Body of pancreas (tissue), 4 donors: ENCODE results near the gene CDHR5. TPM values are rescaled to one million over a fixed set of nuclear protein-coding genes. Genes with fewer than 3 reads are reported as not detected.
A peak's percentile ranks its signal among the peaks of the same experiment; 100 is the strongest.

Source experiments
- ATAC-seq: fragments of 150-250 bp; one replicate; pipeline ENCODE4 v1.9.1; 2016
- DNase-seq, 4 donors: peaks; one replicate each; pipeline ENCODE4 v3.0.0-alpha.2; 2019
- H3K27ac ChIP-seq, 4 donors: fragments of 200-600 bp; sonication (generic); 1 replicate in 3 of 4; 2 replicates in 1 of 4; pipeline versions ENCODE4 v1.5.1 to v1.6.1; 2016 to 2019; ENCODE audit warnings: mild to moderate bottlenecking in 1 of 4, mixed read lengths in 1 of 4, moderate library complexity in 1 of 4
- H3K27me3 ChIP-seq, 2 donors: fragments of 200-600 bp; sonication (generic); one replicate each; pipeline ENCODE4 v1.6.0; 2016; ENCODE audit warnings: mild to moderate bottlenecking in 1 of 2
- H3K36me3 ChIP-seq, 2 donors: fragments of 200-600 bp; sonication (generic); replicated peaks in 1 of 2; 2 replicates each; pipeline ENCODE4 v1.5.1; 2016; ENCODE audit warnings: low read depth in 2 of 2; ENCODE audit not compliant: insufficient read depth in 1 of 2
- H3K4me1 ChIP-seq: fragments of 200-600 bp; sonication (generic); one replicate; pipeline ENCODE4 v1.6.0; 2016
- H3K4me3 ChIP-seq, 2 donors: fragments of 200-600 bp; sonication (generic); 1 replicate in 1 of 2; 2 replicates in 1 of 2; pipeline ENCODE4 v1.5.1; 2016 to 2019
- H3K9me3 ChIP-seq, 3 donors: fragments of 200-600 bp; sonication (generic); 1 replicate in 2 of 3; 2 replicates in 1 of 3; pipeline ENCODE4 v1.5.1; 2016
- POLR2A ChIP-seq, 3 donors: fragments of 450-650 bp; IDR thresholded peaks; one replicate each; pipeline ENCODE4 v1.6.1; 2016; ENCODE audit warnings: antibody characterized with exemption in 3 of 3, mild to moderate bottlenecking in 2 of 3
- WGBS, 2 donors: methylation state at CpG; one replicate each; pipeline ENCODE4 v1.1.5; 2017; 5-methylcytosine and 5-hydroxymethylcytosine counted together
- intact Hi-C: fragments of 100-400 bp; cut with DNase I; formaldehyde crosslinking; loops from one replicate; pipeline ENCODE4 v1.15.1; 2023
- total RNA-seq, 2 donors: library from RNA; depleted of rRNA; stranded (reverse); fragments of >200 nt; gene quantifications; one replicate each; pipeline ENCODE4 v1.1.0, GENCODE V29; 2016
- TF ChIP-seq, protein P1 (sequence below), 7 experiments: fragments of 450-650 bp in 4 of 7; fragments of 200-600 bp in 3 of 7; sonication (generic) in 3 of 7; IDR thresholded peaks; one replicate each; pipeline ENCODE4 v1.5.1; 2016 to 2019; ENCODE audit warnings: antibody characterized with exemption in 7 of 7

The CDHR5 gene
- total RNA-seq, 2 donors from 2014 or later, result 14.5 TPM; not detected in 1

DNA sequence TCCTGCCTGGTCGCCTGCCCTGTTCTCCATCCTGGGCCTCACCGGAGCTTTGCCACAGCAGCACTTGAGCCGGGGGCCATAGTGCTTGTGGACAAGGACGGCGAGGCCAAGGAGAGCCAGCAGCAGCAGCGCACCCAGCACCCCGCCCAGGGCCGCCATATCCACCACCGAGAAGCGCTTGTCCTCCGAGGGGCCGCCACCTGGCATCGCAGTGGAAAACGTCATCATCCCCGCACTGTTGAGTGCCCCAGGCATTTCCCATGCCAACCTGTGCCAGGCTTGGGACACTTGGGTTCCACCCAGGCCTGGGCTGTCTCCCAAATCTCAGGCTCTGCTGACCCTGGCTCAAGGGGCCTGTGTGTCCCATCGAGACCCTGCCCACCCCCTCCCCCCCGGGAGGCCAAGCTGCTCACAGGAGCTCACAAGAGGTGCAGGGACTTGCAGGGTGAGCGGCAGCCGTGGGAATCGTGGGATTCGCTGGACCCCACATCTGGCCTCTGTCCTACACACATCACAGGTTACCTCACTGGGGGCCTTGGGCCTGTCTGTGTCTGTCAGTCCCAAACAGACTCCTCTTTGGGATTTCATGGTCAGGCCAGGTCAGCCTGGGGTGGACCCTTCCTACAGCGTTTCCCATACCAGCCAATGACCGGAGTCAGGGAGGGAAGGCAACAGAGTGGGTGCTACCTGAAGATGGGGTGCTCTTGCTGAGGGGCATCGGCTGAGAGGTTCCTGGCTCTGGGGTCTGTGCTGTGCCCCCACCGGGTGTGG is 6.7 kb downstream of the CDHR5 start:
- Histone ChIP-seq H3K36me3 (peaks cover 0 to 3% of the 10 kb centered on the region in 2 donors), H3K4me1 (peaks cover 21% of the 10 kb centered on the region), H3K27ac (no peak overlapping the region), H3K4me3 (no peak overlapping the region), H3K27me3 (no peaks in the 10 kb centered on the region), H3K9me3 (no peaks in the 10 kb centered on the region)
- 86 to 91% methylated on average over 10 to 24 of the region's 25 CpGs for WGBS, 2 donors
- TF ChIP-seq POLR2A (IDR thresholded peaks at IDR 0.05), result no peak
- TF ChIP-seq, protein P1, sequence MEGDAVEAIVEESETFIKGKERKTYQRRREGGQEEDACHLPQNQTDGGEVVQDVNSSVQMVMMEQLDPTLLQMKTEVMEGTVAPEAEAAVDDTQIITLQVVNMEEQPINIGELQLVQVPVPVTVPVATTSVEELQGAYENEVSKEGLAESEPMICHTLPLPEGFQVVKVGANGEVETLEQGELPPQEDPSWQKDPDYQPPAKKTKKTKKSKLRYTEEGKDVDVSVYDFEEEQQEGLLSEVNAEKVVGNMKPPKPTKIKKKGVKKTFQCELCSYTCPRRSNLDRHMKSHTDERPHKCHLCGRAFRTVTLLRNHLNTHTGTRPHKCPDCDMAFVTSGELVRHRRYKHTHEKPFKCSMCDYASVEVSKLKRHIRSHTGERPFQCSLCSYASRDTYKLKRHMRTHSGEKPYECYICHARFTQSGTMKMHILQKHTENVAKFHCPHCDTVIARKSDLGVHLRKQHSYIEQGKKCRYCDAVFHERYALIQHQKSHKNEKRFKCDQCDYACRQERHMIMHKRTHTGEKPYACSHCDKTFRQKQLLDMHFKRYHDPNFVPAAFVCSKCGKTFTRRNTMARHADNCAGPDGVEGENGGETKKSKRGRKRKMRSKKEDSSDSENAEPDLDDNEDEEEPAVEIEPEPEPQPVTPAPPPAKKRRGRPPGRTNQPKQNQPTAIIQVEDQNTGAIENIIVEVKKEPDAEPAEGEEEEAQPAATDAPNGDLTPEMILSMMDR (IDR thresholded peaks at IDR 0.05), result no peak
- no peak for ATAC-seq
- intact Hi-C loops, result no loop called here
- DNase-seq, result no peak

DNA sequence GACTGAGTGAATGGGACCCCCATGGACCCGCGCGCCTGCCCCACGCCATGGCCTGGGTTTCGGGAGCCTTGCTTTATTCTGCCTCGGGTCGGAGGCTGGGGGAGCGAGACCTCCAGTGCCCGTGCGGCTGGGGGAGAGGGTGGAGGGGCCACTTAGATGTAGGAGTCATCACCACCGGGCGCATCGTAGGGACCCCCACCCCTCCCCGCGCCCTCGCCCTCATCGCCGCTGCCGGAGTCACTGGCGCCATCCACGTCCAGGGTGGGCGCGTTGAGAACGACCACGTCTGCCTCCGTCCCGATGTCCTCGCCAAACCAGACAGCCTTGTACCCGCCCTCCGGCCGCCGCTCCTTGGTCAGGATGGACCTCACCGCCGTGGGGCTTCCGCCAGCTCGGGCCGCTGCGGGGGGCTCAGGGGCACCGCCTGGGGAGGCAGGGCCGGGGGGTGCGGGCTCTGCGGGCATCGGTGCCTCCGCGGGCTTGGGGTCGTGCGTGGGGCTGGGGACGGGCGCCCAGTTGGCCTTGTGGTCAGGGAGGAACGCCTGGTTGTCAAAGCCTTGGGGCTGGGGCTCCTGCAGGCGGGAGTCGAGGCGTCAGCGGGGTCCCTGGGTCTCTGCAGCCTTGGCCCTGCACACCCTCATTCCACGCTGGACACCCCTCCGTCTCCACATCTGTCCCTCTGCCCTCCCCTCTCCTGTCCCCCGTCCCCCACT is 7.4 kb downstream of the CDHR5 start:
- Histone ChIP-seq H3K4me1 (peaks cover 21% of the 10 kb centered on the region), H3K9me3 (no peaks in the 10 kb centered on the region), H3K27ac (no peak overlapping the region), H3K36me3 (peaks cover 5% of the 10 kb centered on the region in 2 donors), H3K4me3 (no peak overlapping the region), H3K27me3 (no peaks in the 10 kb centered on the region)
- intact Hi-C loops, result no loop called here
- TF ChIP-seq POLR2A (IDR thresholded peaks at IDR 0.05), result no peak
- TF ChIP-seq, protein P1 (IDR thresholded peaks at IDR 0.05), result no peak
- no peak for ATAC-seq
- 87 to 95% methylated on average over 20 to 31 of the region's 57 CpGs for WGBS, 2 donors
- no peak for DNase-seq

DNA sequence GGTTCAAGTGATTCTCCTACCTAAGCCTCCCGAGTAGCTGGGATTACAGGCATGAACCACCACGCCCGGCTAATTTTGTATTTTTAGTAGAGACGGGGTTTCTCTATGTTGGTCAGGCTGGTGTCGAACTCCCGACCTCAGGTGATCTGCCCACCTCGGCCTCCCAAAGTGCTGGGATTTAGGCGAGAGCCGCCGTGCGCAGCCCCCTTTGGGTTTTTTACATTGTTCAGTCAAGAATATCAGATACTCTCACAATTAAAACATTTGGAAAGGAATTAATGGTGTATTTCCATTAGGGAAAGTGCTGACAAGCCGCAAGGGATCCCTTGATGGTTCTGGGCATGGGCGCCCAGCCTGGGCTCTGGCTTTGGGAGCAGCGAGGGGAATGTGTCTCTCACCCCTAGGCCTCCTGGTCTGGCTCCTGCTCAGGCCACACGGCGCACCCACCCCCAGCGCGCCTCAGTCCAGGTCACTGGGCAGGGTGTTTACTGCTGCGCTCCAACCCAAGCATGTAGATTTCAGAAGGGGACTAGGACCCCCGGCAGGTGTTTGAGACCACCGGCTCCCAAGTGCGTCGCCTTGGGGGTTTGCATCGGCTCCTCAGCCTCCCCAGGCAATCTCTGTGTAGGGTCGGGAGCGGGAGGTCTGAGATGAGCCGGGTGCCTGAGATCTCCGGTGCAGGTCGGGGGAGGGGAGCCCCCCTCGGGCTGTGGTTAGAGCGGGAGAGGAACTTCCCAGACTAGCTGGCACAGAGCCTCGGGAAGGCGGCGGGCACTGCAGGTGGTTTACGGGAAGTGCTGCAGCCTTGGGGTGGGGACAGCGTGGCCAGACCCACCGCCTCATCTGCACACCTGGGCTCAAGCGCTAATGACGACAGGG is 8.2 kb downstream of the CDHR5 start:
- Histone ChIP-seq H3K36me3 (peaks cover 7 to 8% of the 10 kb centered on the region in 2 donors), H3K9me3 (no peaks in the 10 kb centered on the region), H3K4me3 (no peak overlapping the region), H3K27ac (peak overlapping the region in 3 of 4 donors; percentile 84 to 96 (median 89)), H3K4me1 (peaks cover 21% of the 10 kb centered on the region), H3K27me3 (no peaks in the 10 kb centered on the region)
- WGBS, 2 donors, result 72 to 89% methylated on average over 18 to 37 of the region's 39 CpGs
- TF ChIP-seq, protein P1 (IDR thresholded peaks at IDR 0.05), result no peak
- no peak for TF ChIP-seq POLR2A (IDR thresholded peaks at IDR 0.05)
- DNase-seq, result peak in 1 of 4 donors; percentile 37
- ATAC-seq, result no peak
- intact Hi-C loops, result no loop called here

DNA sequence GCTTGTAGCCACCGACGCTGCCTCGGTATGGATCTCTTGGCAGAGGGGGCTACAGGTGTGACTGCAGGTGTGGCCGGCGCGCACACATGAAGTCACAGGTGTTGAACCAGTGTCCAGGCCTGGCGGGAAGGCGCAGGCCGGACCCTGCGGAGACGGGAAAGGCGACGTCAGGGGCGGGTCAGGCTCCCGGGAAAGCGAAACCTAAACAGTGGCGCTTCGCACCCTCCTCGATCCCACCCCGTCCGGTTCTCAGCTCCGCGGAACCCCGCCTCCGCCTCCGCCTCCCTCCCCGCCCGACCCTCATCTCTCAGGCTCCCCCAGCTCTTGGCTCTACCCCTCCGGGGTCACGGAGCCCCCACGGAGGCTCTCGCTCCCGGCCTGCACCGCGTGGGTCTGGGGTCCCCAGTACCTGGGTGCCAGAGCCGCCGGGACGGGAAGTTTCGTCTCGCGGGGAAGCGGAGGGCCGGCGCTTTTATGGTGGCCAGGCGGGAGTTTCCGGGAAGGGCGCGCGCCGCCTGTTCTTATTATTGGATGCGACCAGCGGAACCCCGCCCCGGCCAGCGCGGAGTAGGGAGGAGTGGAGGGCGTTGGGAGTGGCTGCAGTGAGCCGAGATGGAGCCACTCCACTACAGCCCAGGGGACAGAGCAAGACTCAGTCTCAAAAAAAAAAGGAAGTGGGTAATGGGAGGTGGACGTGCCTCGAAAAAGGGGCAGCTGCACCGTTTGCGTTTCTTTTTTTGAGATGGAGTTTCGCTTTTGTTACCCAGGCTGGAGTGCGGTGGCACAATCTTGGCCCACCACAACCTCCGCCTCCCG is 9.0 kb downstream of the CDHR5 start, which contains the start of gene IRF7:
Gene IRF7, minus strand, starts transcription at position 447 of the 816 bp plus-strand sequence. CDS start 586 bp downstream, outside the sequence.
- peaks cover 15 to 17% of the 10 kb centered on the region in 2 donors for H3K36me3 ChIP-seq
- H3K27ac ChIP-seq, result peak within 1 kb of the TSS; percentile 78 to 96 (median 86)
- WGBS, 2 donors, result 35 to 64% methylated on average over 12 to 66 of the region's 66 CpGs
- peaks cover 21% of the 10 kb centered on the region for H3K4me1 ChIP-seq
- TF ChIP-seq POLR2A (IDR thresholded peaks at IDR 0.05), result peak; percentile 72 to 92 (median 86)
- TF ChIP-seq, protein P1 (IDR thresholded peaks at IDR 0.05), result no peak
- ATAC-seq, result peak; percentile 84
- peak within 1 kb of the TSS; percentile 30 to 60 for H3K4me3 ChIP-seq
- intact Hi-C loops, result no loop called here
- H3K27me3 ChIP-seq, result no peaks in the 10 kb centered on the region
- H3K9me3 ChIP-seq, result no peaks in the 10 kb centered on the region
- peak; percentile 83 to 93 (median 90) for DNase-seq
